Right renal pelvis (tissue), 4 donors: ENCODE data around the gene KIF13A. TPM values are rescaled to one million over a fixed set of nuclear protein-coding genes. Genes with fewer than 3 reads are reported as not detected.
"Not testable (repeated sequence)": the region's sequence is repeated elsewhere in the genome, so short reads cannot be mapped to it uniquely, and the experiment has no call there.

Experiments used
- DNase-seq, 4 donors: peaks; one replicate each; pipeline ENCODE4 v3.0.0-alpha.2; 2013; ENCODE audit warnings: low read depth in 4 of 4, low spot score in 3 of 4, missing footprints in 1 of 4
- polyA plus RNA-seq, 4 donors: library from polyadenylated mRNA; unstranded; fragments of 120-200 nt; gene quantifications; one replicate each; pipeline ENCODE4 v1.2.1, GENCODE V29; 2013; ENCODE audit not compliant: insufficient read length in 4 of 4

Gene KIF13A
- polyA plus RNA-seq, 4 donors, result 33.4 to 41.3 (median 37.6) TPM

DNA sequence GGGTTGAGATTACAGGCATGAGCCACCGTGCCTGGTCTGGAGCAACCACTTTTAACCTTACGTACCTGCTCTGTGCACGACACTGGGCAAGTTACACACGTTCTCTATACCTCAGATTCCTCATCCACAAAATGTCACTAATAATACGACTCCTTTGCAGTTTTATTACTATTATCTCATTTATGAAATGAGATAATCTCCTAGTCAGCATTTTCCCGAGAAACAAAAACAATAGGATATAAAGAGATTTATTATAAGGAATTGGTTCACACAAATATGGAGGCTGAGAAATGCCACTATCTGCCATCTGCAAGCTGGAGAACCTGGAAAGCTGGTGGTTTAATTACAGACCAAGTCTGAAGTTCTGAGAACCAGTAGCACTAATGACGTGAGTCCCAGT lies 12.0 kb upstream of the KIF13A start:
- DNase-seq, result no peak

DNA sequence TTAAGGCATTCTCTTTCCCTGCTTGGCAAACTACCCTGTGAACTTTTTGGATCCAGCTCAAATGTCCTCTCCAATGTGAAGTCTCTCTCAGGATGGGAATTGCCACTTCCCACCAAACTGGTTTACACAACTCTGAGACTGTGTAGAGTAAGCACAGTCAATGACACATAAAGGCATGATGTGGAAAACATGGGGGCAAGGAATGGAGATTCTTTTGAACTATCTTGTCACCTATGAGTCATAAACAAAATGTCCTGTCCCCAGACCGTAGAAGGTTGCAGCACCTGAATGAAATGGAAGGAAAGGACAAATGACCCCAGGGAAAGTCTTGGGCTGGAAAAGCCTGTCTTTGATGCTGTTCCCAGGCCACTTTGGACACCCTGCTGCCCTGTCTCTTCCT lies 11.0 kb upstream of the KIF13A start:
- DNase-seq, result no peak

DNA sequence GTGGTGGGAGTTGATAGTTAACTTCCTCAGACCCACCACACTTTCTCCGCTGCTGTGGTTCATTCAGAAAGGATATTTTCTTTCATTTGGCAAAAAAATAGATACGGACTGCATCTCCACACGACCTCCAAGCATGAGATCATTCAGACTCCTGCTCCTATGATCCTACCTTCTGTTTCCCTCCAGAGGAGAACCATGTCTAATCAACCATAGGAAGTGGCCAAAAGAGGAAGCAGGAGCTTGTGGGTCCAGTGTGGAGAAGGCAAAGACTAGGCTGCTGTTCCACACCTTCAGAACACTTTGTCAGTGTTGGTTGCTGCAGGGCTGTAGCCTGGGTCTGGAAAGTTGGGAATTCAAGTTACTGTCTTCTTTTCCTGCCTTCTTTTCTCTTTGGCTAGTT lies 10.6 kb upstream of the KIF13A start:
- no peak for DNase-seq

DNA sequence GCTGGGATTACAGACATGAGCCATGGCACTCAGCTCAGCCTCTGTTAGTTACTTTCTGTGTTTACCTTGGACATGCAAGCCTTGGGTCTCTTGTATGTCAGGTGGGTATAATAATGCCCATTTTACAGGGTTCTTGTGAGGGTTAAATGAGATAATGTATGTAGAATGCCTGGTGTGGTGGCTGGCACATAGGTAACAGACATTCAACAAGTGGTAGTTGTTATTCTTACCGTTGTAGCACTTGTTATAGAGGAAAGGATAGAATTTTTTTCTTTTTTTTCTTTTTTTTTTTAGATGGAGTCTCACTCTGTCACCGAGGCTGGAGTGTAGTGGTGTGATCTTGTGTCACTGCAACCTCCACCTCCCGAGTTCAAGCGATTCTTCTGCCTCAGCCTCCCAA lies 8.0 kb upstream of the KIF13A start:
- DNase-seq, result no peak

DNA sequence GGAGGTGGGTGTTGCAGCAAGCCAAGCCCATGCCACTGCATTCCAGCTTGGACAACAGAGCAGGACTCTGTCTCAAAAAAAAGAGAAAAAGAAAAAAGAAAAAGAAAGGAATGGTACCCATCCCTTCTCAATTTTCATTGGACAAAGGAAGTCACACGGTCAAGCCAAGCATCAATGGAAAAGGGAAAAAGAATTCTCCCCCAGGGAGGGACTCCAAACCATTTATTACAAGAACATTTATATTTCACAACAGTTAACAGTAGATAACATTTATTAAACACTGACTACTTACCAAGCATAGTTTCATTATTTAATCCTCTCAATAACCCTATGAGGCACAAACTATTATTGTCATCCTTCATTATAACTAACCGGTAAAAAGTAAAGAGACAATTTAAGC lies 6.6 kb upstream of the KIF13A start:
- no peak for DNase-seq

DNA sequence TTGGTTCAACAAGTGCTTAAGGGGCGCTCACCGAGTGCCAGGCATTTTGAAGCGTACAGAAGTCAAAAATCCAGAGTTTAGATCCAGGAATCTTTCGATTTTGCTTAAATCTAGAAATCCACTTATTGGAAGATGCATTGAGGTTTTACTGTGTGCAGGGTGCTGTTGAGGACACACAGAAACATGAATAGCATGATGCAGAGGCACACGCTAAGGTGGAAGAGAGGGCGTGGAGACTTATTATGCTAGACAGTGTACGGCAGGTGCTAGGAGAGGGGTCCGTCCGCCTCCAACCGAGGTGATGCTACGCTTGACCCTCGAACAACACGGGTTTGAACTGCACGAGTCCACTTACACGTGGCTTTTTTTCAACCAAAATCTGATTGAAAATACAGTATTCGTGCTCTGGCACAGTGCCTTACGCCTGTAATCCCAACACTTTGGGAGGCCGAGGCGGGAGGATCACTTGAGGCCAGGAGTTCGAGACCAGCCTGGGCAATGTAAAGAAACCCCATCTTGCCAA lies 1.0 kb upstream of the KIF13A start:
- DNase-seq, result no peak

DNA sequence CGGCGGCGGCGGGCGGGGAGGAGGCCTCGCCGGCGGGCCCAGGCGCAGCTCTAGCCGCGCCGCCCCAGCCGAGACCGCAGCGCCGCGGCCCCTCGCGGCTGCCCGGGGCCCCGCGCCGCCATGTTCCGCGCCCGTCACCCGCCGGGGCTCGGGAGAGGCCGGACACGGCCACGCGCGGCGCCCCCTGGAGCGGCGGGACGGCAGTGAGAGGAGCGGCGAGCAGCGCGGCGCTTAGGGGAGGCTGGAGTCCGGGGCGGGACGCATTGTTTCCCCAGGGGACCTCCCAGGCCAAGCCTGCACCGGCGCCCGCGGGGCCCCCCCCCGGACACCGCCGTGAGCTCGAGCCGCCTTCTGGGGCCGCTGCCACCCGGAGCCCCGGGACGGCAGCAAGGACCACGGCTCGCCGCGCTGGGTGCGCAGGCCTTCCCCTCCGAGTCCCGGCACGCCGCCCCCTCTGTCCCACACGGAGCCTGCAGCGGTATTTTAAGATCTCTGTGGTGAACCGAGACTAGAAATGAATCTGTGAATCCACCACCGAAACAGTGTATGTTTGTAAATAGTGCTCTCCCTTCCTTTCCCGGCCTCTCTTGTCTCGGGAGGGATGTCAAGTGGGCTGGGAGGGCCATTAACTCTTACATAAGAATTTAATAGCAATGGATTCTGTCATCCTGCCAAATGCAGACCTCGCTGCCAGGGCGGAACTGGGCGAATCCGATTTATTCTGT lies 424 bp upstream of the KIF13A start:
- DNase-seq, result peak; percentile 47 to 64 (median 56)

DNA sequence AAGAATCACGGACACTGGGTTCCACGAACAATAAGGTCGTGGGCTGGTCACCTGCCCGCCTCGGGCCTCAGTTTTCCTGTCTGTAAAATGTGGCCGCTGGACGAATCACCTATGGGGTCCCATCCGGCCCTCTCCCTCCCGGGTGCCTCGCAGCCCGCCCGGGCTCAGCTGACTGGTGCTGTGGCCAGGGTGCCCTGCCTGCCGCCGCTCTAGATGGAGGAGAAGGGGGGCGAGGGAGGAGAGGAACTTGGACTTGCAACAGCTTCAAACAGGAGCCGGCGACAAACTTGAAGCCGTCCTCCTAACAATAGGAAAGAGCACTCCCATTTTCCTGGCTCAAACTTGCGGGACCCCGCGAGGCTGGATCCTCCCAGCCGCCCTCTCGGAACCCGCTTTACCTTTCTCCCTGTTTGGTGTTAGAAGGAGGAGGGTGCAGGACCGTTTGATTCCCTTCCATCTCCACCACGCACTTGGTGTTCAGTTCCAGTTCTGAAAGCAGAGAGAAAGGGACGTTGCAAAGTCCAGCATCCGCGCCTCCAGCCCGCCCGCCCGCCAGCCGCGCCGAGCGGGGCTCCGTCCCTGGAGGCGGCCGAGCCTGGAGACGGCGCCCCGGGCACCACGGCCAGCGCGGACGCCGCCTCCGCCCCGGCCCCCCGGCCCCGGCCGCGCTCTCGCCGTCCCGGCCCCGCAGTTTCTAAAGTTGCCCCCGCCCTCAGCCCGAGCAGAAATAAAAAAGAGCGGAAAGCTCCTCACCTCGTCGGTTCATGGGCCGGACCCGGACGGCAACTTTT lies 584 bp downstream of the KIF13A start:
- peak in 2 of 4 donors; percentile 30 to 43 for DNase-seq

DNA sequence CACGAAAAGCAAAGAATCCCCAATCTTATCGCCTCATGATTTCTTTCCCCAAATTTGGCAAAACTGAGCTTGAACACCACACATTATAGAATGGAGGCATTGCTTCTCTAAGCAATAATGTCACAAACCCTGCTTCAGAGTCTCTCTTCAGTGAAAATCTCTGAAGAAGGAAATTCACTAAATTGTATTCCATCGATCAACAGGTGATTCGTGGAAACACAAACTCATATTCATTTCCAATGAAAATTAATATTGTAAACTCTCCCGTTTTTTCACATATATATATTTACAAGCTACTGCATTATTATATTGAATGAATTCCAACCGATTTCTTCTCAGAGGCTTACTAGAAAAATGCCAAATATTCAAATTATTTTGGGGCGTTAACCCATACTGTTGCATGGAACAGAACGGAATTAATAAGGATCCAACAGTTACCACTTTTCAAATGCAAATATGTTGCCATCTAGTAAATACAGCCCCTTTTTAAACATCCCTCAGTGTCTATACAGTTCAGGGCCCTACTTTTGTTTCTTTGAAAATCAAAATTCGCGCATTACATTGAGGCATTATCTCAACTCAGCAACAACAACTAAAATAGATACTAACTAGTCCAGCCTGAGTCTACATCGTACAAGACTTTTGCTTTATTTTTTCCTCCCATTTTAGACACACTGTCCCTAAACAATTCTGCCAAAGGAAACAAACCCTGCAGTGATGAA lies 1.3 kb downstream of the KIF13A start:
- no peak for DNase-seq

DNA sequence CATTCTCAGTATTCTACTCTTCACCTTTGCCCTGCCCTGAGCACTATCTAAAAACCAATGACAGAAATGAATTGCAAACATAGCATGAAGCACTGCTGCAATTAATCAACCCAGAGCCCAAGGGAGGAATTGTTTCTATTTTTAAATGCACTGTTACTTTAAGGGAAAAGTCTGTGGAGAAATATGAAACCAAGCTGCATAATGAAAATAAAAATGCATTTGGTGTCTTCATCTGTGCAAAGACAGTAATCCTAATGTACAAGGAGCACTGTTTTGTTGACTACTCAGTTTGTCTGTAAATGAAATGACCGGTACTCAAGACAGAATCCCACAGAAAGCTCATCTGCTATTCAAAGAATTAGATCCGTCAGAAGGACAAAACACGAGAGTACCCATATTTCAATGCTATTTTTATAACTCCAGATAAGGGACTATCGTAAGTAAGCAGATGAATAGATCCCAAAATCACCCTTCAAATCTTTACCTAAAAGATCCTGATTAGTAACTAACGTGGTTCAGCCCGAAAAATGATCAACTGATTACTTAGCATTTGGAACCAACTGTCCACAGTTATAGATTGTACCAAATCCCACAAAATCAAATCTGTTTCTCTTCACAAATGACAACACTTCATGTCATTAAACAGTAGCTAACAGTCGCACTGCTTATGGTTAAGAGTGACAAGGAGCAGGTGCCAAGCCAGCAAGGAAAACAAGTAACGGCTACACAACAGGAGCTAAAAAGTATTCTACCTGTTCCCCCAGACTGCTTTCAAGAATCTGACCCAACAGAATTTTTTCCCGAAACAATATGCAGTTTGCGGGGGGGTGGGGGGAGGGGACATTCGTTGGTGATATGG lies 2.4 kb downstream of the KIF13A start:
- no peak for DNase-seq

DNA sequence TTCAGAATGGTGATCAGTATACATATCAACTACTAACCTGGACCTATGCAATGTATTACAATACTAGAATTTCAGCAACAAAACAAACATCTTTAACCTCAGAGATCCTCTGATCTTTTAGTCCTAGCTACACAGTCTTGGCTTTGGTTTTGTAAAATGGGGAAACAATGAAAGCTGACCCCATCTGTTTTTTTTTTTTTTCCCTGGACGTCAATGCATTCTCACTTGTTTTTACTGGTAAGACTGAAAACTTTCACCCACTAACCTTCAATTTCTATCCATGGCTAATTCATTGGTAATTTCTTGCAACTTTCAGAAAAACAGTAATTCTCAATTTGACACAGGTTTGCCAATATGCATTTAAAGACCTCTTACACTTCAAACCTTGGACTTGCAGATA lies 3.0 kb downstream of the KIF13A start:
- no peak for DNase-seq

DNA sequence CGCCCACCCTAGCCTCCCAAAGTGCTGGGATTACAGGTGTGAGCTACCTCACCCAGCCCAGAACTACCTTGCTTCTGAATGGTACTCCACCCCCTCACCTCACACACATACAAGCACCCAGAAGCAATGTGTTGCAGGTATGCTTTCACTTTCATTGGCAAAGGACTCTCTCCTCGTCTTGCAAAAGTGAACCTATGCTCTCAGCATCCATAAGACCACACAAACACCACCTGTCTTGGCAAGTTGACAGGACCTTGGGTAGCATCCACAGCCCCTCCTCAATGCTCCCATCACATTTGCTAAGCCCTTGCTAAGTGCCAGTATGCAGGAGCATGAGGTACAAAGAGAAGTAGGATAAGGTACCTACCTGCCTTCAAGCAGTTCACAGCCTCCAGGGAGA lies 3.7 kb downstream of the KIF13A start:
- no peak for DNase-seq

DNA sequence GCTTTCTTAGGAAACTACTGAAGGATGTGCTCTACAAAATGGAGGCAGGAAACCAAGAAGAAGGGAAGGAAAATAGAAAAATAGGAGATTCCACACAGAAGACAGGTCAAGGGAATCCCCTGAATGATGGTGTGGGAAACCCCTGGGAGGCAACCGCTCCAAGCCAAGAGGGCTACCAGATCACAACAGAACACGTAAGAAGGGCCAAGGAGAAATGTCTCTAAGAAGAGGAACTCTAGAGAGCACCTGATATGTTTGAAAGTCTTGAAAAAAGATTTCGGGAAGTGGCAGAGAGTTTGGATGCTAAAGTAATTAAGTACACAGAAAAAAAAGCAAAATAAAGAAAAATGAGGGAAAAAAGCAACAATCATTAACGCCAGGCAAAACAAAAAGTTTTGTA lies 7.1 kb downstream of the KIF13A start:
- DNase-seq, result no peak

DNA sequence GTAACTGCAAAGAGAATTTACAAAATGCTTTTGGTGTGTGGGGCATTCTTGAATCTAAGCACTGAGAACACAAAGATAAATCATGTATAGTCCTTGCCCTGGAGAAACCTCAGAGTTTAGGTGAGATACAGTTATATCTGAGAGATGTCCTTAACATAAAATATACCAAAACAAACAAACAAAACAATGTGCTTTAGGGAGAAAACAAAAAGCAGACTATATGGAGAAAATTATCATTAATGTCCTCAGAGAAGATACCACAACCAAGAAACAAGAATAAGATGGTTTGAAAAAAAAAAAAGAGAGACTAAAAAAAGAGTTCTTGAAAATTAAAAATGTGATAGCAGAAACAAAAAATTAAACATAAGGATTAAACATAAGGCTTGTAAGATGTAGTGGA lies 8.0 kb downstream of the KIF13A start:
- DNase-seq, result no peak

DNA sequence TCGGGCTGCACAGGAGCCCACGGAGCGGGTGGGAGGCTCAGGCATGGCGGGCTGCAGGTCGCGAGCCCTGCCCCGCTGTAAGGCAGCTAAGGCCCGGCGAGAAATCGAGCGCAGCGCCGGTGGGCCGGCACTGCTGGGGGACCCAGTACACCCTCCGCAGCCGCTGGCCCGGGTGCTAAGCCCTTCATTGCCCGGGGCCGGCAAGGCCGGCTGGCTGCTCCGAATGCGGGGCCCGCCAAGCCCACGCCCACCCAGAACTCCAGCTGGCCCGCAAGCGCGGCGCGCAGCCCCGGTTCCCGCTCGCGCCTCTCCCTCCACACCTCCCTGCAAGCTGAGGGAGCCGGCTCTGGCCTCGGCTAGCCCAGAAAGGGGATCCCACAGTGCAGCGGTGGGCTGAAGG lies 11.2 kb downstream of the KIF13A start:
- not testable (repeated sequence) for DNase-seq

DNA sequence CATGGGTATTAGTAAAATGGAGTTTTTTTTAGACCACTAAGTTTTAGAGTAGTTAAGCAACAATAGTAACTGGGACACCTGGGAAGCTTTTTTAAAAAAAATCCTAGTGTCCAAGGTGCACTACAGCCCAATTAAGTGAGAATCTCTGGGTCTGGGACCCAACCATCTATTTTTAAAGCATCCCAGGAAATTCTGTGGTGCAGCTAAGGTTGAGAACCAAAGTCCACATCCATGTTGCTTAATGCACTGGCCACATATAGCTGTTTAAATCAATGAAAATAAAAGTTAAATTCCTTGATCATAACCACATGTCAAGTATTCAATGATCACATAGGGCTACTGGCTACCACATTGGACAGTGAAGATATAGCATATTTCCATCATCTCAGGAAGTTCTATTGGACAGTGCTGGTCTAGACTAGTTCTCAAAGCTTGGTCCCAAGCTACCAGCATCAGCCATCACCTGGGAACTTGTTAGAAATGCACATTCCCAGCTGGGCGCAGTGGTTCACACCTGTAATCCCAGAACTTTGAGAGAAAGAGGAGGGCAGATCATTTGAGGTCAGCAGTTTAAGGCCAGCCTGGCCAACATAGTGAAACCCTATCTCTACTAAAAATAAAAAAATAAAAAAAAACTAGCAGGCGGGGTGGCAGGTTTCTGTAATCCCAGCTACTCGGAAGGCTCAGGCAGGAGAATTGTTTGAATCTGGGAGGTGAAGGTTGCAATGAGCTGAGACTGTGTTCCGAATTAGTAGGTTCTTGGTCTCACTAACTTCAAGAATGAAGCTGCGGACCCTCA lies 12.7 kb downstream of the KIF13A start:
- DNase-seq, result no peak

DNA sequence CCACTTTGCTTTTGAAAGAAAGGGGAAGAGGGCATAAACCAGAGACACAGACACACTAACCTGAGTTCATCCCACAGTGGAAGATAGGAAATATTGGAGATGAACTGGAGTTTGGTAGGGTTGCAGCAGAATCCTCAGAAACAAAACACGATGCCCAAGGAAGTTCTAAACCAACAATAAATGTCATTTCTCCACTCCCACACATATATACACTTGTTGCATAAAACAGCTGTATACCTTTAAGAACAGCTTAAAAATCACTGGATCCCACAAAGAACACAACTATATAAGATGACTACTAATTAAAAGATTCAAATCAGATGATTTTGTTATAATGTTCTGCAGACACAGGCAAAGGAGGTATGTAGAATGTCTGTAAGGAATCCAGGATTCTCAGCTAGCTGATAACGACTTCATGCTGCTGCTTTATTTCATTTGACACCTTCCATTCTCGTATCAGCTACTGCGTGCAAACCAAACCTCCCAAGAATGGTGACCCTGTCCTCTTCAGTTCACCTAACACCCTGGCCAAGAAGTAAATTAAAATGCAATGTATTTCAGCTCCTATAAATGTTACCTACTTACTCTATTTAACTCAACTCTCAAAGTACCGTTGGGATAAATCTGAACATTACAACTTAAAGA lies 14.3 kb downstream of the KIF13A start:
- DNase-seq, result no peak

DNA sequence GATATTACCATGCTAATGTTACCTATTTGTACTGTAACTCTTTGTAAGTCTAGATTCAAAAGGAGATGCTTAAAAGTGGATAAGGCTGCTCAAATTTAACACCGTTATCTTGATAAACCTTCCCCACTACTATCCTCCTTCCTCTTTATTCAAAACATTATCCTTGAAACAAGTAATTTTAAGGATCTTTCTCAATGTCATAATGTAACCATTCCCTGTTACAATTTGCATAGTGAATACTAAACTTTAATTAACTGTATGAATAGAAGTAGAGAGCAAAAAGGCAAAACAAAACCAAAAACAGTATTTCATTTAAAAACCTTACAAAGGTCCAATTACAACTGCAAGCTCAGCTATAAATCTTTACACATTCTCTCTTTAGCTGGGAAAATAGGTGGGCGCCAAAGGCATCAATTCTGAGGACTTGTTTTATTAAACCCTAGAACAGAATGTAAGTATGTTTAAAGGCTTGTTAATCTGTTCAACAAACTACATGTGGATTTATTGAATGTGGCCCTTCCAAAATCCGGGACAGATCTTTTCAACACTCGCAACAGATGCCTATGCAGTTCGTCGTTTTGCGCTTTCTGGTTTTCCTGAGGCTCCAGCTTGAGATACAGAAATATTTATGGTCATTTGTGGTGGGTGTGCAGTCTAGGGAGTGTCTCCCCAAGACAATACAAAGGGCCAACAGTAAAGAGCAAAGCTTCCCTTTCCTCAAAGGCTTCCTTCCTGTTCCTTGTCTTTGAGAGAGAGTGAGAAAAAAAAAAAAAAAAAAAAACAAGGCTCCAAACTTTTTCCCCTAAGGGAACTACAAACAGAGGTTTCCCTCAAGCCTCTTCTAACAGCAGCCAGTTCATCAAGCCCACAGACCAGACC lies 15.1 kb downstream of the KIF13A start:
- no peak for DNase-seq
